Lung (tissue), 12 donors: ENCODE measurements around the gene TMPRSS15. TPM values are rescaled to one million over a fixed set of nuclear protein-coding genes. Genes with fewer than 3 reads are reported as not detected.
A peak's percentile ranks its signal among the peaks of the same experiment; 100 is the strongest.

ENCODE experiments used
- ATAC-seq: fragments of 200-7000 bp; cut with Tn5 transposase; one replicate; pipeline ENCODE4 v1.9.1; 2020; ENCODE audit warnings: moderate number of reproducible peaks; ENCODE audit not compliant: insufficient read depth, low FRiP score
- DNase-seq, 3 donors: peaks; one replicate each; pipeline ENCODE4 v3.0.0-alpha.2; 2013 to 2017
- H3K27ac ChIP-seq, 2 donors: one replicate each; pipeline ENCODE4 v1.5.1; 2013; ENCODE audit warnings: mild to moderate bottlenecking in 2 of 2, moderate library complexity in 2 of 2, control low read depth in 1 of 2, inconsistent platforms in 1 of 2, low read depth in 1 of 2, low read length in 1 of 2
- H3K27me3 ChIP-seq, 3 donors: one replicate each; pipeline ENCODE4 v1.5.1; 2013; ENCODE audit warnings: low read length in 2 of 3; ENCODE audit not compliant: control insufficient read depth in 3 of 3, insufficient read depth in 3 of 3
- H3K36me3 ChIP-seq, 4 donors: one replicate each; pipeline ENCODE4 v1.5.1; 2013; ENCODE audit warnings: low read length in 4 of 4, mild to moderate bottlenecking in 1 of 4, moderate library complexity in 1 of 4; ENCODE audit not compliant: control insufficient read depth in 4 of 4, insufficient read depth in 4 of 4
- H3K4me1 ChIP-seq, 5 donors: one replicate each; pipeline ENCODE4 v1.5.1; 2013; ENCODE audit warnings: low read length in 5 of 5, mild to moderate bottlenecking in 2 of 5, moderate library complexity in 1 of 5; ENCODE audit not compliant: control insufficient read depth in 5 of 5, insufficient read depth in 5 of 5
- H3K4me3 ChIP-seq: one replicate; pipeline ENCODE4 v1.5.1; 2013; ENCODE audit warnings: mild to moderate bottlenecking, control low read depth, moderate library complexity
- H3K9ac ChIP-seq, 2 donors: one replicate each; pipeline ENCODE4 v1.5.1; 2013; ENCODE audit warnings: low read length in 2 of 2, control low read depth in 1 of 2; ENCODE audit not compliant: insufficient read depth in 1 of 2
- H3K9me3 ChIP-seq, 4 donors: one replicate each; pipeline ENCODE4 v1.5.1; 2013; ENCODE audit warnings: low read length in 3 of 4, mild to moderate bottlenecking in 1 of 4, moderate library complexity in 1 of 4; ENCODE audit not compliant: control insufficient read depth in 4 of 4, insufficient read depth in 3 of 4
- WGBS, 2 donors: extraction: QIAGEN DNeasy Blood & Tissue Kit; methylation state at CpG; one replicate each; pipeline ENCODE4 v1.1.7; 2013; 5-methylcytosine and 5-hydroxymethylcytosine counted together
- polyA plus RNA-seq, 2 donors: library from polyadenylated mRNA; stranded (reverse); fragments of 200-250 nt; gene quantifications; one replicate each; pipeline ENCODE4 v1.2.1, GENCODE V29; 2013
- total RNA-seq, 2 donors: library from RNA; depleted of rRNA in 1 of 2; stranded (reverse); fragments of >200 nt in 1 of 2; gene quantifications; one replicate each; pipeline ENCODE4 v1.2.1, GENCODE V29; 2014 to 2021
- TF ChIP-seq, protein P1 (sequence below): IDR thresholded peaks from 2 replicates; pipeline ENCODE4 v1.5.1; 2012; ENCODE audit warnings: mild to moderate bottlenecking; ENCODE audit errors: control extremely low read depth, extremely low read depth
- donor health status: control.
- donor health status: control.
- donor health status: Bipolar disorder and iron deficiency.
- donor health status: healthy.
- donor health status: DM: yes; HTN: yes; CAD: no.

Gene TMPRSS15
- total and polyA plus RNA-seq, 4 donors: 0.01 TPM; not detected in 3

DNA sequence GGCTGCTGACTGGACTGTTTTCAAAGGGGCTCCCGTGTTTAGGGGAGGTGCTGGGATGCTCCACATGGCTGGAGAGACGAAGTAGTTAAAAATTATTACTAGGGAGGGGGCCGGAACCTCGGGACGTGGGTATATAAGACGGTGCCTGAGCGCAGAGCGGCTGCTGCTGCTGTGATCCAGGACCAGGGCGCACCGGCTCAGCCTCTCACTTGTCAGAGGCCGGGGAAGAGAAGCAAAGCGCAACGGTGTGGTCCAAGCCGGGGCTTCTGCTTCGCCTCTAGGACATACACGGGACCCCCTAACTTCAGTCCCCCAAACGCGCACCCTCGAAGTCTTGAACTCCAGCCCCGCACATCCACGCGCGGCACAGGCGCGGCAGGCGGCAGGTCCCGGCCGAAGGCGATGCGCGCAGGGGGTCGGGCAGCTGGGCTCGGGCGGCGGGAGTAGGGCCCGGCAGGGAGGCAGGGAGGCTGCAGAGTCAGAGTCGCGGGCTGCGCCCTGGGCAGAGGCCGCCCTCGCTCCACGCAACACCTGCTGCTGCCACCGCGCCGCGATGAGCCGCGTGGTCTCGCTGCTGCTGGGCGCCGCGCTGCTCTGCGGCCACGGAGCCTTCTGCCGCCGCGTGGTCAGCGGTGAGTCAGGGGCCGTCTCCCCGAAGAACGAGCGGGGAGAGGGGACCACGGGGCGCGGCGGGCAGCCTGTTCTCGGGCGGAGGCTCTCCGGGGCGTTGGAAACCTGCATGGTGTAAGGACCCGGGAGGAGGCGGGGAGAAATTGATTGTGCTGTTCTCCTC, 158.7 kb downstream of the TMPRSS15 start, which contains the start of gene CHODL:
Gene CHODL, plus strand, starts transcription at position 163 of the 793 bp plus-strand sequence. Its CDS starts 391 bp downstream, at position 554.
- DNase-seq (peak in 2 of 3 donors; percentile 25 to 27), ATAC-seq (peak; percentile 46)
- 2 to 3% methylated on average over 71 to 72 of the region's 72 CpGs for WGBS, 2 donors
- peaks cover 0 to 14% (median 5%) of the 10 kb centered on the region in 5 donors for H3K4me1 ChIP-seq
- TF ChIP-seq, protein P1, sequence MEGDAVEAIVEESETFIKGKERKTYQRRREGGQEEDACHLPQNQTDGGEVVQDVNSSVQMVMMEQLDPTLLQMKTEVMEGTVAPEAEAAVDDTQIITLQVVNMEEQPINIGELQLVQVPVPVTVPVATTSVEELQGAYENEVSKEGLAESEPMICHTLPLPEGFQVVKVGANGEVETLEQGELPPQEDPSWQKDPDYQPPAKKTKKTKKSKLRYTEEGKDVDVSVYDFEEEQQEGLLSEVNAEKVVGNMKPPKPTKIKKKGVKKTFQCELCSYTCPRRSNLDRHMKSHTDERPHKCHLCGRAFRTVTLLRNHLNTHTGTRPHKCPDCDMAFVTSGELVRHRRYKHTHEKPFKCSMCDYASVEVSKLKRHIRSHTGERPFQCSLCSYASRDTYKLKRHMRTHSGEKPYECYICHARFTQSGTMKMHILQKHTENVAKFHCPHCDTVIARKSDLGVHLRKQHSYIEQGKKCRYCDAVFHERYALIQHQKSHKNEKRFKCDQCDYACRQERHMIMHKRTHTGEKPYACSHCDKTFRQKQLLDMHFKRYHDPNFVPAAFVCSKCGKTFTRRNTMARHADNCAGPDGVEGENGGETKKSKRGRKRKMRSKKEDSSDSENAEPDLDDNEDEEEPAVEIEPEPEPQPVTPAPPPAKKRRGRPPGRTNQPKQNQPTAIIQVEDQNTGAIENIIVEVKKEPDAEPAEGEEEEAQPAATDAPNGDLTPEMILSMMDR: no peak
- H3K9ac ChIP-seq: no peak within 1 kb of the TSS
- no peak within 1 kb of the TSS for H3K27ac ChIP-seq
- peaks cover 9 to 37% (median 25%) of the 10 kb centered on the region in 3 donors for H3K27me3 ChIP-seq
- H3K9me3 ChIP-seq: peaks cover 0 to 2% (median 0%) of the 10 kb centered on the region in 4 donors
- H3K4me3 ChIP-seq: no peak within 1 kb of the TSS
- no peaks in the 10 kb centered on the region for H3K36me3 ChIP-seq

DNA sequence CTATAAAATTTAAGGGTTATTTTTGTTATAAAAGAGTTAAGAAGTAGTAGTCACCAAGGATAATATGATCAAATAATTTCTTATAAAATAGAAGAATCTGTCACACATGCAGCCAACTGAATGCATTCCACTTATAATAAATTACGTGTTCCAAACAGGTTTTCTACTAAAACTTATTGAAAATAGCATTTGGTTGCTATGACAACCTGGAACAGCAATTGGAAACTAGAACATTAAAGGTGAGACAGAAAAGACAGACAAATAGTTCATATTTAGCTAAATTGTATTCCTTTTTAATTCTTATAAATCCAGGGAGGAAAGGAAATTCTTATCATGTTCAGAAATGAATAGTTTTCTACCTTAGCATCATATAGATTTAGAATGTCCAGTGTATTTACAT, 168.0 kb downstream of the TMPRSS15 start:
- no peak for DNase-seq
- ATAC-seq: no peak
- TF ChIP-seq, protein P1: no peak
- no peak overlapping the region for H3K9ac ChIP-seq
- no peaks in the 10 kb centered on the region for H3K4me1 ChIP-seq
- no peak overlapping the region for H3K4me3 ChIP-seq
- WGBS, 2 donors: 88 to 91% methylated on average over 1 of the region's 1 CpG
- H3K27me3 ChIP-seq: no peaks in the 10 kb centered on the region
- no peaks in the 10 kb centered on the region for H3K36me3 ChIP-seq
- no peaks in the 10 kb centered on the region for H3K9me3 ChIP-seq
- no peak overlapping the region for H3K27ac ChIP-seq

DNA sequence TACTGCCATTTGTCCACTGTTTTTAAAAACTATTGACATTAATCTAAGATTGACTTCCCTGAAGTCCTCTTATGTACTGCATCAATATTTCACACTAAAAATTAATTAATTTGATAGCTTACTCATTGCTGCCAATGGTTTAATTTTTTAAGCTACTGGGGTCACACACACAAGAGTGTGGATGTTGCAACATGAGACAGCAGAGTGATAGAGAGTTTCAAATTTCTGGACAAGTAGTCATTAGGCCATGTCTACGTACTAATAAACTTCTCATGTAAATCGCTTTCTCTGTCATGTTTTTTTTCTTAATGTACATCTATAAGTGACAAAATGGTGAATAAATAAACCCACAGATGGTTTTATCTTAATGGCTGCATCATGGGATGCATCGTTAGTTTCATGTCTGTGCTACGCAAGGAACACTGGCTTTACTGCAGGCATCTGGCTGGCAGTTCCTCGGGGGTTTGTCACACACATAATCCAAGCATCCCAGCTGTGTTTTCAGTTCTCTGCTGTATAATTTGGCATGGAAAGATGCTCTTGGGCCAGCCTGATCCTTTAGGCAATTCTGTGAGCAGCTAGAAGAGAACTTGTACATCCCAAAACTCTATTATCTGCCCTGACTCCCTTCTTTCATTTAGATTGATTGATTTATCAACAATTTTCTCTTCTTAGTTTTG, 175.4 kb downstream of the TMPRSS15 start:
- Histone ChIP-seq H3K9me3 (no peaks in the 10 kb centered on the region), H3K4me1 (no peaks in the 10 kb centered on the region), H3K9ac (no peak overlapping the region), H3K36me3 (no peaks in the 10 kb centered on the region), H3K4me3 (no peak overlapping the region), H3K27me3 (no peaks in the 10 kb centered on the region), H3K27ac (no peak overlapping the region)
- TF ChIP-seq, protein P1: no peak
- DNase-seq (peak; percentile 23 to 49 (median 29)), ATAC-seq (no peak)
- 79 to 91% methylated on average over 5 of the region's 5 CpGs for WGBS, 2 donors
